GM12875 (cell line): ENCODE measurements around the gene KCNMA1.

ENCODE experiments used
- H3K4me3 ChIP-seq: one replicate; pipeline ENCODE4 v1.5.1; 2011; ENCODE audit warnings: low read depth, low read length, control low read depth
- CTCF ChIP-seq: IDR thresholded peaks from 2 replicates; pipeline ENCODE4 v1.5.1; 2011; ENCODE audit warnings: low read depth, mild to moderate bottlenecking, control low read depth, inconsistent platforms, low read length, moderate library complexity, borderline replicate concordance; ENCODE audit not compliant: insufficient read depth

KCNMA1 gene

GRCh38 chr10:77190291-77190690 lies 447.3 kb downstream of the KCNMA1 start:
- no peak for TF ChIP-seq CTCF
- H3K4me3 ChIP-seq: no peak overlapping the region

- TF ChIP-seq CTCF: no peak
- H3K4me3 ChIP-seq: no peak overlapping the region
Measured at GRCh38 chr10:77189520-77189919, 448.1 kb downstream of the KCNMA1 start.

- TF ChIP-seq CTCF: no peak
Measured at GRCh38 chr10:77189075-77189474, 448.5 kb downstream of the KCNMA1 start.

GRCh38 chr10:77188521-77188920 lies 449.1 kb downstream of the KCNMA1 start:
- no peak overlapping the region for H3K4me3 ChIP-seq
- TF ChIP-seq CTCF: no peak

More at GRCh38 chr10:77189075-77189474, 448.5 kb downstream of the KCNMA1 start:
- H3K4me3 ChIP-seq: no peak overlapping the region

GRCh38 chr10:77188000-77188395 lies 449.6 kb downstream of the KCNMA1 start:
- H3K4me3 ChIP-seq: no peak overlapping the region
- TF ChIP-seq CTCF: no peak

GRCh38 chr10:77187376-77187999 lies 450.1 kb downstream of the KCNMA1 start:
- no peak for TF ChIP-seq CTCF
- H3K4me3 ChIP-seq: no peak overlapping the region

- H3K4me3 ChIP-seq: no peak overlapping the region
- TF ChIP-seq CTCF: no peak
Measured at GRCh38 chr10:77186936-77187335, 450.7 kb downstream of the KCNMA1 start.
